GM23338 (cell line): ENCODE measurements around the gene PHF13. TPM values are rescaled to one million over a fixed set of nuclear protein-coding genes. Genes with fewer than 3 reads are reported as not detected.

Source experiments
- ATAC-seq: fragments of 200-7000 bp; cut with Tn5 transposase; 3 replicates; pipeline ENCODE4 v1.9.1; 2020
- DNase-seq: peaks from one replicate; pipeline ENCODE4 v3.0.0-alpha.2; 2015; ENCODE audit warnings: low spot score
- H2AFZ ChIP-seq: fragments of 200-600 bp; sonication (generic); 2 replicates; pipeline ENCODE4 v1.8.0; 2016; ENCODE audit warnings: antibody characterized with exemption, mild to moderate bottlenecking, moderate library complexity
- H3F3A ChIP-seq: fragments of 200-600 bp; sonication (generic); replicated peaks from 2 replicates; pipeline ENCODE4 v1.8.0; 2017; ENCODE audit warnings: antibody characterized with exemption, mixed run types, low read depth
- H3K27ac ChIP-seq: fragments of 200-600 bp; sonication (generic); 2 replicates; pipeline ENCODE4 v1.6.1; 2016; ENCODE audit warnings: low read depth
- H3K27me3 ChIP-seq: fragments of 200-600 bp; sonication (generic); 2 replicates; pipeline ENCODE4 v1.8.0; 2016; ENCODE audit warnings: mild to moderate bottlenecking, mixed run types, moderate library complexity; ENCODE audit not compliant: insufficient read depth
- H3K36me3 ChIP-seq: fragments of 200-600 bp; sonication (generic); 2 replicates; pipeline ENCODE4 v1.8.0; 2016; ENCODE audit warnings: mild to moderate bottlenecking; ENCODE audit not compliant: insufficient read depth
- H3K4me1 ChIP-seq: fragments of 200-600 bp; sonication (generic); 2 replicates; pipeline ENCODE4 v1.8.0; 2016; ENCODE audit warnings: mild to moderate bottlenecking, moderate library complexity; ENCODE audit not compliant: insufficient read depth
- H3K4me2 ChIP-seq: fragments of 200-600 bp; sonication (generic); 2 replicates; pipeline ENCODE4 v1.7.1; 2017; ENCODE audit warnings: mixed run types
- H3K4me3 ChIP-seq: fragments of 200-600 bp; sonication (generic); 2 replicates; pipeline ENCODE4 v1.6.1; 2016; ENCODE audit warnings: mixed run types
- H3K79me2 ChIP-seq: fragments of 200-600 bp; sonication (generic); replicated peaks from 2 replicates; pipeline ENCODE4 v1.8.0; 2017; ENCODE audit warnings: mild to moderate bottlenecking; ENCODE audit not compliant: insufficient read depth
- H3K9me2 ChIP-seq: fragments of 200-600 bp; sonication (generic); 2 replicates; pipeline ENCODE4 v1.8.0; 2017; ENCODE audit not compliant: insufficient read depth
- H4K20me1 ChIP-seq: fragments of 200-600 bp; sonication (generic); replicated peaks from 2 replicates; pipeline ENCODE4 v1.8.0; 2017; ENCODE audit warnings: mild to moderate bottlenecking; ENCODE audit not compliant: insufficient read depth
- H3K27ac Mint-ChIP-seq: 2 replicates; pipeline ENCODE4 v1.8.0; 2020; ENCODE audit warnings: inconsistent platforms, mild to moderate bottlenecking, moderate library complexity, mixed read lengths
- H3K27me3 Mint-ChIP-seq: 3 replicates; pipeline ENCODE4 v1.8.0; 2022; ENCODE audit warnings: low read depth, mild to moderate bottlenecking, moderate library complexity, mixed read lengths, inconsistent platforms; ENCODE audit not compliant: insufficient read depth, poor library complexity
- H3K36me3 Mint-ChIP-seq: 3 replicates; pipeline ENCODE4 v1.8.0; 2021; ENCODE audit warnings: low read depth, mild to moderate bottlenecking, inconsistent platforms, moderate library complexity, mixed read lengths
- H3K4me1 Mint-ChIP-seq: 3 replicates; pipeline ENCODE4 v1.8.0; 2020; ENCODE audit warnings: mild to moderate bottlenecking, inconsistent platforms, mixed read lengths
- H3K4me3 Mint-ChIP-seq: 3 replicates; pipeline ENCODE4 v1.8.0; 2021; ENCODE audit warnings: moderate library complexity, mild to moderate bottlenecking, inconsistent platforms, mixed read lengths
- H3K9me3 Mint-ChIP-seq: 3 replicates; pipeline ENCODE4 v1.8.0; 2020; ENCODE audit warnings: moderate library complexity, mild to moderate bottlenecking, inconsistent platforms, mixed read lengths
- CREB1 ChIP-seq: fragments of 250-450 bp; sonication (Bioruptor Pico); IDR thresholded peaks from 2 replicates; pipeline ENCODE4 v1.5.0; 2020; ENCODE audit warnings: low read depth, mild to moderate bottlenecking, moderate library complexity
- EZH2 ChIP-seq: fragments of 200-600 bp; sonication (generic); IDR thresholded peaks from one replicate; pipeline ENCODE4 v1.8.0; 2017; ENCODE audit warnings: antibody characterized with exemption, mild to moderate bottlenecking, low read depth; ENCODE audit not compliant: unreplicated experiment
- JUNB ChIP-seq: IDR thresholded peaks from one replicate; pipeline ENCODE4 v1.6.1; 2016; ENCODE audit warnings: antibody characterized with exemption; ENCODE audit not compliant: unreplicated experiment
- NANOG ChIP-seq: IDR thresholded peaks from 2 replicates; pipeline ENCODE4 v1.6.1; 2016; ENCODE audit warnings: antibody characterized with exemption, borderline replicate concordance
- POLR2AphosphoS5 ChIP-seq: IDR thresholded peaks from 2 replicates; pipeline ENCODE4 v1.6.1; 2016; ENCODE audit warnings: antibody characterized with exemption, low read depth
- STAT1 ChIP-seq: IDR thresholded peaks from one replicate; pipeline ENCODE4 v1.6.1; 2016; ENCODE audit warnings: antibody characterized with exemption; ENCODE audit not compliant: unreplicated experiment
- ZNF114 ChIP-seq: fragments of 250-450 bp; sonication (Bioruptor Pico); IDR thresholded peaks from 2 replicates; pipeline ENCODE4 v1.5.0; 2020; ENCODE audit warnings: mild to moderate bottlenecking, moderate library complexity
- ZNF331 ChIP-seq: fragments of 250-450 bp; sonication (Bioruptor Pico); IDR thresholded peaks from 2 replicates; pipeline ENCODE4 v1.5.0; 2020; ENCODE audit warnings: low read depth, mild to moderate bottlenecking, moderate library complexity
- polyA plus RNA-seq: library from polyadenylated mRNA; unstranded; fragments of >200 nt; fragmentation: Nextera tagmentation; extraction: Ambion mirVana; gene quantifications from 2 replicates; pipeline ENCODE4 v1.2.1, GENCODE V29; 2016
- total RNA-seq: library from RNA; depleted of rRNA; stranded (reverse); fragments of >200 nt; shearing (Covaris generic); gene quantifications from 2 replicates; pipeline ENCODE4 v1.2.3, GENCODE V29; 2014
- TF ChIP-seq, protein P1 (sequence below): IDR thresholded peaks from one replicate; pipeline ENCODE4 v1.6.1; 2018; ENCODE audit warnings: antibody characterized with exemption; ENCODE audit not compliant: unreplicated experiment
- TF ChIP-seq, protein P2 (sequence below): fragments of 250-450 bp; sonication (Bioruptor Pico); IDR thresholded peaks from 2 replicates; pipeline ENCODE4 v1.5.0; 2020; ENCODE audit warnings: mild to moderate bottlenecking, moderate library complexity
- TF ChIP-seq, protein P3 (sequence below), 2 experiments: fragments of 200-600 bp in 1 of 2; sonication (generic) in 1 of 2; conservative IDR thresholded peaks; 2 replicates each; pipeline versions ENCODE4 v1.5.1 to v1.6.1; 2016 to 2017; ENCODE audit warnings: antibody characterized with exemption in 2 of 2, low read depth in 2 of 2, mild to moderate bottlenecking in 2 of 2, moderate library complexity in 1 of 2

The PHF13 gene
- total and polyA plus RNA-seq, 2 experiments from 2014 or later: 12.1 to 33.2 TPM

DNA sequence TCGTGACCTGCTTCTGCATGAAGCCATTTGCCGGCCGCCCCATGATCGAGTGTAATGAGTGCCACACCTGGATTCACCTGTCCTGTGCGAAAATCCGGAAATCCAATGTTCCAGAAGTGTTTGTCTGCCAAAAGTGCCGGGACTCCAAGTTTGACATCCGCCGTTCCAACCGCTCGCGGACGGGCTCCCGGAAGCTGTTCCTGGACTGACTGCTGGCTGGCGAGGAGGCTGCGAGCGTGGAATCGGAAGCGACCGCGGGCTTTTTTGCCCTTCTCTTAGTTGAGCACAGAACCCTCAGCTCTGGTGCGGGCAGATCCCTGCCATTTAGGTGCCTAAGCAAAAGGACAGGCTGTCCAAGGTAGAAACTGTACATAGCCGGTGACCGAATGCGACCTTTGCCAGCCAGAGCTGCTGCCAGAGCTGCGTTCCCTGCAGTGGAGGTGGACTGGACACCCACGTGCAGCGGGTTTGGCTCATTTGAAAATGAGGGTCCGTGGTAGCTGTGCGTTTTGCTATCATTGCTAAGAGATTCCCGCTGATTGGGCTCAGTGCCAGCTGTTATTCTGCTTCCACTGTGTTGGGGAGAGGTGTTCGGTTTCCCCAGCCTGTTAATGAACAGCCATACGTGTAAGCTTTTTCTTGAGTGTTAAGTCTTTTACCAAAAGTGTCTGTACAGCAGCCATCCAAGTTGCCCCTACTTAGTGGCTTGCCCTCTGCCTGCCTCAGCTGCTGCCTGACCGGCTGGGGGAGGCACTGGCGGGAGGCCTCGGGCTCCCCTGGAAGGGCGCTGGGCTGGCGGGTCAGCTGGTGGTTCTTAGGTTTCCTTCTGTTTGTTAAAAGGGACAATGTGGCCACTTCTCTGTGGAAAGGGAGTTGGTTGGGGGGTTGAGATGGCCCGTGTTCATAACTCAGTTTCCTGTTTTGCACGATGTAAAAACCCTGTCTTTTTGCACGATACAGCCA lies 8.2 kb downstream of the PHF13 start (continued):
- TF ChIP-seq, protein P1, sequence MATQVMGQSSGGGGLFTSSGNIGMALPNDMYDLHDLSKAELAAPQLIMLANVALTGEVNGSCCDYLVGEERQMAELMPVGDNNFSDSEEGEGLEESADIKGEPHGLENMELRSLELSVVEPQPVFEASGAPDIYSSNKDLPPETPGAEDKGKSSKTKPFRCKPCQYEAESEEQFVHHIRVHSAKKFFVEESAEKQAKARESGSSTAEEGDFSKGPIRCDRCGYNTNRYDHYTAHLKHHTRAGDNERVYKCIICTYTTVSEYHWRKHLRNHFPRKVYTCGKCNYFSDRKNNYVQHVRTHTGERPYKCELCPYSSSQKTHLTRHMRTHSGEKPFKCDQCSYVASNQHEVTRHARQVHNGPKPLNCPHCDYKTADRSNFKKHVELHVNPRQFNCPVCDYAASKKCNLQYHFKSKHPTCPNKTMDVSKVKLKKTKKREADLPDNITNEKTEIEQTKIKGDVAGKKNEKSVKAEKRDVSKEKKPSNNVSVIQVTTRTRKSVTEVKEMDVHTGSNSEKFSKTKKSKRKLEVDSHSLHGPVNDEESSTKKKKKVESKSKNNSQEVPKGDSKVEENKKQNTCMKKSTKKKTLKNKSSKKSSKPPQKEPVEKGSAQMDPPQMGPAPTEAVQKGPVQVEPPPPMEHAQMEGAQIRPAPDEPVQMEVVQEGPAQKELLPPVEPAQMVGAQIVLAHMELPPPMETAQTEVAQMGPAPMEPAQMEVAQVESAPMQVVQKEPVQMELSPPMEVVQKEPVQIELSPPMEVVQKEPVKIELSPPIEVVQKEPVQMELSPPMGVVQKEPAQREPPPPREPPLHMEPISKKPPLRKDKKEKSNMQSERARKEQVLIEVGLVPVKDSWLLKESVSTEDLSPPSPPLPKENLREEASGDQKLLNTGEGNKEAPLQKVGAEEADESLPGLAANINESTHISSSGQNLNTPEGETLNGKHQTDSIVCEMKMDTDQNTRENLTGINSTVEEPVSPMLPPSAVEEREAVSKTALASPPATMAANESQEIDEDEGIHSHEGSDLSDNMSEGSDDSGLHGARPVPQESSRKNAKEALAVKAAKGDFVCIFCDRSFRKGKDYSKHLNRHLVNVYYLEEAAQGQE: no peak
- TF ChIP-seq POLR2AphosphoS5: no peak

DNA sequence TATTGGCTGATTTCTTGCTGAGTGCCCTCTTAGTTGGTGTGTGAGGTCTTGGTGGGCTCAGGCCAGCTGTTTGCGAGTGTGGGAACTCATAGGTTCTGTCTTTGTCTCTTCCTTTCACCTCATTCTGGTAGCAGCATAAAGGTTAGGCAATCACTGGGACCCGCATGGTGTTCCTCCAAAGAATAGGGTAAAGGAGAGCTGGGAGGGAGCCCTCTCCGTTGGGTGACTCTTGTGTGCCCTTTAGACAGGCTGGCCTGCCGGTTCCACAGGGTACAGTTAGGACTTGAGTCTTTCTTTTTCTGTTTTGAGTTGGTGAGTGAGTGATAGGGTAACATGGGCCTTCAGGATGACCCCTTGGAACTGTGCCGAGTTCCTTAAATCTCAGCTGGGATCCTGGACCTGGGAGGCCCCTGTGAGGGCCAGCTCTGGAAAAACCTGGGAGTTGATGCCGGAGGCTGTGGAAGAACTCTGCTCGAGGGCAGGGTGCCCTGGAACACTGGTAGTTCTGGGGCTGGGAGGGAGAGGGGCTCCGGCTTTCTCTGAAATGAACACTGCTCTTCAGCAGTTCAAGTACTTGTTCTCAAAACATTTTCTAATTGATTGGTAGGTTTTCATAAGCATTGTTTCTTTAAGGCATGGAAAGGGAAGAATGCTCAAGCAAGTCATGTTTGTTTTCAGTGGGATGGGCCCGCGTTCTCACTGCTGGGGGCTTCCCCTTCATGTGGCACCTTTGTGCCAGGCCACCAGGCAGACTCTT lies 9.0 kb downstream of the PHF13 start:
- H3K27me3 Mint-ChIP-seq: peaks cover 17% of the 10 kb centered on the region
- Histone ChIP-seq H3K4me3 (no peak overlapping the region), H3K9me2 (no peaks in the 10 kb centered on the region), H3K4me1 (peaks cover 10% of the 10 kb centered on the region), H3K27me3 (no peaks in the 10 kb centered on the region), H4K20me1 (peaks cover 63% of the 10 kb centered on the region), H2AFZ (no peak overlapping the region), H3K79me2 (peaks cover 80% of the 10 kb centered on the region), H3K36me3 (peaks cover 21% of the 10 kb centered on the region), H3K27ac (peak overlapping the region; percentile 88; the same call in 1 of the 2 replicates), H3K4me2 (no peak overlapping the region), H3F3A (peaks cover 36% of the 10 kb centered on the region)
- H3K4me1 Mint-ChIP-seq: peaks cover 20% of the 10 kb centered on the region
- H3K4me3 Mint-ChIP-seq: no peak overlapping the region
- peak overlapping the region; percentile 21; the same call in 1 of the 2 replicates for H3K27ac Mint-ChIP-seq
- no peak for ATAC-seq
- H3K9me3 Mint-ChIP-seq: no peaks in the 10 kb centered on the region
- peaks cover 58% of the 10 kb centered on the region for H3K36me3 Mint-ChIP-seq
- no peak for DNase-seq
- TF ChIP-seq CREB1 (CRISPR knock-in tag) (no peak), ZNF114 (no peak), POLR2AphosphoS5 (no peak), ZNF331 (CRISPR knock-in tag) (no peak), NANOG (no peak), STAT1 (no peak), JUNB (no peak), EZH2 (no peak)
- TF ChIP-seq, protein P2, sequence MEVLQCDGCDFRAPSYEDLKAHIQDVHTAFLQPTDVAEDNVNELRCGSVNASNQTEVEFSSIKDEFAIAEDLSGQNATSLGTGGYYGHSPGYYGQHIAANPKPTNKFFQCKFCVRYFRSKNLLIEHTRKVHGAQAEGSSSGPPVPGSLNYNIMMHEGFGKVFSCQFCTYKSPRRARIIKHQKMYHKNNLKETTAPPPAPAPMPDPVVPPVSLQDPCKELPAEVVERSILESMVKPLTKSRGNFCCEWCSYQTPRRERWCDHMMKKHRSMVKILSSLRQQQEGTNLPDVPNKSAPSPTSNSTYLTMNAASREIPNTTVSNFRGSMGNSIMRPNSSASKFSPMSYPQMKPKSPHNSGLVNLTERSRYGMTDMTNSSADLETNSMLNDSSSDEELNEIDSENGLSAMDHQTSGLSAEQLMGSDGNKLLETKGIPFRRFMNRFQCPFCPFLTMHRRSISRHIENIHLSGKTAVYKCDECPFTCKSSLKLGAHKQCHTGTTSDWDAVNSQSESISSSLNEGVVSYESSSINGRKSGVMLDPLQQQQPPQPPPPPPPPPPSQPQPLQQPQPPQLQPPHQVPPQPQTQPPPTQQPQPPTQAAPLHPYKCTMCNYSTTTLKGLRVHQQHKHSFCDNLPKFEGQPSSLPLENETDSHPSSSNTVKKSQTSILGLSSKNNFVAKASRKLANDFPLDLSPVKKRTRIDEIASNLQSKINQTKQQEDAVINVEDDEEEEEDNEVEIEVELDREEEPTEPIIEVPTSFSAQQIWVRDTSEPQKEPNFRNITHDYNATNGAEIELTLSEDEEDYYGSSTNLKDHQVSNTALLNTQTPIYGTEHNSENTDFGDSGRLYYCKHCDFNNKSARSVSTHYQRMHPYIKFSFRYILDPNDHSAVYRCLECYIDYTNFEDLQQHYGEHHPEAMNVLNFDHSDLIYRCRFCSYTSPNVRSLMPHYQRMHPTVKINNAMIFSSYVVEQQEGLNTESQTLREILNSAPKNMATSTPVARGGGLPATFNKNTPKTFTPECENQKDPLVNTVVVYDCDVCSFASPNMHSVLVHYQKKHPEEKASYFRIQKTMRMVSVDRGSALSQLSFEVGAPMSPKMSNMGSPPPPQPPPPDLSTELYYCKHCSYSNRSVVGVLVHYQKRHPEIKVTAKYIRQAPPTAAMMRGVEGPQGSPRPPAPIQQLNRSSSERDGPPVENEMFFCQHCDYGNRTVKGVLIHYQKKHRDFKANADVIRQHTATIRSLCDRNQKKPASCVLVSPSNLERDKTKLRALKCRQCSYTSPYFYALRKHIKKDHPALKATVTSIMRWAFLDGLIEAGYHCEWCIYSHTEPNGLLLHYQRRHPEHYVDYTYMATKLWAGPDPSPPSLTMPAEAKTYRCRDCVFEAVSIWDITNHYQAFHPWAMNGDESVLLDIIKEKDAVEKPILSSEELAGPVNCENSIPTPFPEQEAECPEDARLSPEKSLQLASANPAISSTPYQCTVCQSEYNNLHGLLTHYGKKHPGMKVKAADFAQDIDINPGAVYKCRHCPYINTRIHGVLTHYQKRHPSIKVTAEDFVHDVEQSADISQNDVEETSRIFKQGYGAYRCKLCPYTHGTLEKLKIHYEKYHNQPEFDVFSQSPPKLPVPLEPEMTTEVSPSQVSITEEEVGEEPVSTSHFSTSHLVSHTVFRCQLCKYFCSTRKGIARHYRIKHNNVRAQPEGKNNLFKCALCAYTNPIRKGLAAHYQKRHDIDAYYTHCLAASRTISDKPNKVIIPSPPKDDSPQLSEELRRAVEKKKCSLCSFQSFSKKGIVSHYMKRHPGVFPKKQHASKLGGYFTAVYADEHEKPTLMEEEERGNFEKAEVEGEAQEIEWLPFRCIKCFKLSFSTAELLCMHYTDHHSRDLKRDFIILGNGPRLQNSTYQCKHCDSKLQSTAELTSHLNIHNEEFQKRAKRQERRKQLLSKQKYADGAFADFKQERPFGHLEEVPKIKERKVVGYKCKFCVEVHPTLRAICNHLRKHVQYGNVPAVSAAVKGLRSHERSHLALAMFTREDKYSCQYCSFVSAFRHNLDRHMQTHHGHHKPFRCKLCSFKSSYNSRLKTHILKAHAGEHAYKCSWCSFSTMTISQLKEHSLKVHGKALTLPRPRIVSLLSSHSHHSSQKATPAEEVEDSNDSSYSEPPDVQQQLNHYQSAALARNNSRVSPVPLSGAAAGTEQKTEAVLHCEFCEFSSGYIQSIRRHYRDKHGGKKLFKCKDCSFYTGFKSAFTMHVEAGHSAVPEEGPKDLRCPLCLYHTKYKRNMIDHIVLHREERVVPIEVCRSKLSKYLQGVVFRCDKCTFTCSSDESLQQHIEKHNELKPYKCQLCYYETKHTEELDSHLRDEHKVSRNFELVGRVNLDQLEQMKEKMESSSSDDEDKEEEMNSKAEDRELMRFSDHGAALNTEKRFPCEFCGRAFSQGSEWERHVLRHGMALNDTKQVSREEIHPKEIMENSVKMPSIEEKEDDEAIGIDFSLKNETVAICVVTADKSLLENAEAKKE (CRISPR knock-in tag): no peak
- TF ChIP-seq, protein P3, sequence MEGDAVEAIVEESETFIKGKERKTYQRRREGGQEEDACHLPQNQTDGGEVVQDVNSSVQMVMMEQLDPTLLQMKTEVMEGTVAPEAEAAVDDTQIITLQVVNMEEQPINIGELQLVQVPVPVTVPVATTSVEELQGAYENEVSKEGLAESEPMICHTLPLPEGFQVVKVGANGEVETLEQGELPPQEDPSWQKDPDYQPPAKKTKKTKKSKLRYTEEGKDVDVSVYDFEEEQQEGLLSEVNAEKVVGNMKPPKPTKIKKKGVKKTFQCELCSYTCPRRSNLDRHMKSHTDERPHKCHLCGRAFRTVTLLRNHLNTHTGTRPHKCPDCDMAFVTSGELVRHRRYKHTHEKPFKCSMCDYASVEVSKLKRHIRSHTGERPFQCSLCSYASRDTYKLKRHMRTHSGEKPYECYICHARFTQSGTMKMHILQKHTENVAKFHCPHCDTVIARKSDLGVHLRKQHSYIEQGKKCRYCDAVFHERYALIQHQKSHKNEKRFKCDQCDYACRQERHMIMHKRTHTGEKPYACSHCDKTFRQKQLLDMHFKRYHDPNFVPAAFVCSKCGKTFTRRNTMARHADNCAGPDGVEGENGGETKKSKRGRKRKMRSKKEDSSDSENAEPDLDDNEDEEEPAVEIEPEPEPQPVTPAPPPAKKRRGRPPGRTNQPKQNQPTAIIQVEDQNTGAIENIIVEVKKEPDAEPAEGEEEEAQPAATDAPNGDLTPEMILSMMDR (conservative IDR thresholded peaks at IDR 0.05; ENCODE audit: low read depth in 2 of 2): no peak
